ENCODE data around the gene UST.
"Not testable (repeated sequence)": the region's sequence is repeated elsewhere in the genome, so short reads cannot be mapped to it uniquely, and the experiment has no call there.

The UST gene

GRCh38 chr6:148956163-148956562, 209.3 kb downstream of the UST start:
- not testable (repeated sequence) for DNase-seq

DNA sequence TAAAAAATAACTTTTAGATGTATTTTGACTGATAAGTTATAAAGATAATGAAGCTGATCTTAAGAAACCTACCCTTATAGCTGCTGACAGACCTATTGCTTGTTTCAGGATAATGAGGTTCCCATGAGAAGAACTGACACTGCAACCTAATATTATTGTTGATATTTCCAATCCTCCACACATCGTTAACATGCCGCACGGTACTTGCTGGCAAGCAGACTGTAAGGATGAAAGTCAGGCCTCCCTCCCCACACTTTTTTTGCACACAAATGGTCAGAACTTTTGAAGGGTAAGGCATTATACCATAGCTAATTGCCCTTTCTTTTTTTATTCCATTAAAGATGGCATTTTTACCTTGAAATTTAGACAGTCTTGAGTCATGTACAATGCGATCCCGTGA, 210.9 kb downstream of the UST start:
- no peak for DNase-seq

DNA sequence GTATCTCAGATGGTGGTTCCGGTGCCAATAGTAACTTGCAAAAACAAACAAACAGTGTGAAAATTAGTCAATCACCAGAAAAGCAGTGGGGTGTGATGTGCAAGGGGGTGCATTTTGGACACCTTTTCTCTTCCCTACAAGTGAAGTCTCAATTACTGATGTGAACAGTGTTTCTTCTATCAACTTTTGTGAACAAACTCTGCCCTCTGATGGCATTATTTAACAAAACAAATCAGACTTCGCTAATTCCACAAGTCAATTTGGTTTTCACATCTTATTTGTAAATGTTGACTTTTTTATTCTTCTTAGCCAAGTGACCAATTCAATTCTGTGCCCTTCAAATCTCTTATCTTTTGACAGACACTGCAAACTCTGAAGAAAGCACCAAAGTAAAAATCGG, 212.2 kb downstream of the UST start:
- no peak for DNase-seq

DNA sequence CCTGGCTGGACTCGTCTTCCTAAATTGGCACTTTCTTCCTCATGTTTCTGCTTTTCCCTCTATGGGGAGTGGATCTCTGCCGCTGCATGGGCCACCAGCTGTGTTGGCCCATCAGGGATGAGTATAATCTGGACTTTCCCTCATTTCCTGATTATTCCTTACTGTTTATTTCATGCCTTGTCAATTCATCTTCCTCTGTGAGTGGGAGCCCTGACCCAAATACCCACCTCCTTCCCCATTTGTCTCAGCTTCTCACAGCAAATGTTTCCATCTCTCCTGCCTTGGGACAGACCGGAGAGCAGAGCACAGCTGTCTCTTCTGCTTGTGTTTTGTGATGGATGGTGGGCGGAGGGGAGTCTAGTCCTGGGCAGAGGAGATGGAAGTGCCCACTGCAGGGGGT, 212.7 kb downstream of the UST start:
- no peak for DNase-seq

- no peak for DNase-seq
Observed at GRCh38 chr6:148962854-148963515, 216.2 kb downstream of the UST start.

DNA sequence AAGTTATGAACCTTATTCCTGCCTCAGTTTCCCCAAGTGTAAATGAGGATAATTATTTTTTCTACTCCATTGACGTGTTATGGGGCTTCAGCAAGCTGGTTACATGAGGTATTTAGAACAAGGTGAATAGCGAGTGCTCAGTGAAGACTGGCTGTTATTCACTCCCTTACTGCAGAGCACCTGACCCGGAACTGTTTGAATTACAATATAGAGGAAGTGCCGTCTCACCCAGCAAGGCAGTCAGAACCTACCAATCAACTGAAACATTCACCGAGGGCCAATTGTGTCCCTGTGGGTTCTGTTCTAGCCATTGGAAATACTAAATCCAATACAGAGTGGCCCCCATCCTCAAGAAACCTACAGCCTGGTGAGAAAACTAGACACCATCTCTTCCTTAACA, 216.9 kb downstream of the UST start:
- no peak for DNase-seq

DNA sequence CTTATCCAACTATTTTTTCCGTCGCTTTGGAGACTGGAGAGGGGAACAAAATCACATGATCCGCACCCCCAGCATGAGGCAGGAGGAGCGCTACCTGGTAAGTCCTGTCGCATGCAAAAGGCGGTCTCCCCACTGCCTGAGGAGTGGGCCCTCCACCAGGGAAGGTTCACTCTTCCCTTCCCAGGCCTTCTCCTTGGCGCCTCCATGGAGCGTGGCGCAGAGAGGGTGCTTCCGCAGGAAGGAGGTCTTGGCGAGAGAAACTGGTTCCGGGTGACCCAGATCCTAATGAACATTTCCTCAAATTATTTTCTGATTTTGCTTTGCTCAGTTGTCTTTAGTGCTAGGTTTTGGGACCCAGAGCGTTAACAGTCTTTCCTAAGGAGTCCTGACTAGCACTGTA, 217.6 kb downstream of the UST start:
- DNase-seq: no peak

DNA sequence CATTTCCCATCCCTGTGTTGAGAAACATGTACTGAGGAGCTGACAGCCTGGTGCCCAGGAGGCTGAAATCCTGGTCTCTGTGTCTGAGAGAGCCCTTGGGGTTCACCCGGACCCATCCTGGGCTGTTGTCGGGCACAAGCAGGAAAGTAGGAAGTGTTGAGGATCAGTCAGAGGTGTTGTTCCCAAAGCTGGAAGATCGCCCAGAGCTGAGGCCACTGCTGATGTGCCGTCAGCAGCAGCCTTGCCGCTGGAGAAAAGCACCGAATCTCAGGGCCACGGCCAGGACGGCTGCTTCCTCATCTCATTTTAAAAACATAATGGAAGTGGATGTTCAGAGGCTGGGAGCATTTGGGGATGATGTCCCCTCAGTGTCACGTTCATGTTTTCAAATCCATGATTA, 218.5 kb downstream of the UST start:
- no peak for DNase-seq

GRCh38 chr6:148967011-148967520, 220.2 kb downstream of the UST start:
- no peak for DNase-seq

GRCh38 chr6:148967541-148967956, 220.7 kb downstream of the UST start:
- no peak for DNase-seq

DNA sequence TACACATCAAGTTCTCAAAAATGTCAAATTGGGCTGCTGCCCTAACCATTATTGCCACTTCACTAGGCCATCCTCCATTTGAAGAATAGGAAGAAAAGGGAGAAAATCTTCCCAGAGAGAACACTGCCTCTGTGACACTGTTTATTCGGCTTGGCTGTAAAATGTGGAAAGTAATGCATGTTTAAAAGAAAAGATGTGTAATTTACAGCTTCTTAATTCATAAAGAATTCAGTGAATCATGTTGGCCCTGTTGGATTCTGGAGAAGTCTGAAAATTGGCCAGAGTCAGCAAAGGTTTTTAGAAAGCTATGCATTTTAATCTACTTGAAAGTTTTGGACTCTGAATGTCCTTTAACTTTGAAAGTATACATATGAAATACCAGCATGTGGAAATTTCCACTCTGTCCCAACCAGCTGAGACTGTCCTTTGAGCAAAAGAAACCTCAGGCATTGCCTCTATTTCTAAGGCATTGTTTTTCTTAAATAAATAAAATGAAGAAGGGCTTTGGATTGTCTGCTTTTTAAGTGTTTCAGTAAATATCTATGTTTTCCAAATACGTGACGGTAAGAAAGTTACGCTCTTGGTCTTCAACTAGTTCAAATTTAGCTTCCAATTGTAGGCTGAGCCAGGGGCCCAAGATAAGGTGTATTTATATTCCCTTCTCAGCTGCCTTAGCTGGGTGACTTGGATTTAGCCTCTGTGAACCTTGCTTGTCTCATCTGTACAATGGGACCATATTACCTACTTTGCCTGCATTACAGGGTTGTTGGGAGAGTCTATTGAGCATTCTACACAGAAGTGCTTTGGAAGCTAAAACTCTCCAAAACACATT, 222.2 kb downstream of the UST start:
- no peak for DNase-seq

- DNase-seq: no peak
Observed at GRCh38 chr6:148969603-148970061, 222.8 kb downstream of the UST start.

- DNase-seq: no peak
Observed at GRCh38 chr6:148971031-148971927, 224.4 kb downstream of the UST start.

DNA sequence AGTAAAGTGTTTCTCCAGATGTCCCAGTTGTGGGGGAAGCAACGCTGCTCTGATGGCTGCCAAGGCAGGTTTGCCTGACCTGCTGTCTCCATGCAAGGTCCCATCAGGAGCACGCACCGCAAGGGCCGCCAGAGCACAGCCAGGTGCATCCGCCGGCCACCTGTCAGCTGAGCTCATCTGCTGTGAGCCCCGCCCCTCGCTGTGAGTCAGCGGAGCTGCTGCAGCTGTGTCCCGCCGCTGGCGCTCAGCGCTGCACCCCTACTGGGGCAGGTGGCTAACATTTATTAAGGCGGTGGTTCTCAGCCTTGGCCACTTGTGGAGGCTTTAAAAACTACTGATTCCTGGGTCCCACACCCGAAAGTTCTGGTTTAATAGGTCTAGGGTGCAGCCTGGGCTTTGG, 225.7 kb downstream of the UST start:
- peak; percentile 36 for DNase-seq

GRCh38 chr6:148973538-148974208, 226.8 kb downstream of the UST start:
- DNase-seq: no peak

GRCh38 chr6:148974351-148974750, 227.5 kb downstream of the UST start:
- no peak for DNase-seq

- DNase-seq: not testable (repeated sequence)
Observed at GRCh38 chr6:148978298-148978697, 231.5 kb downstream of the UST start.

DNA sequence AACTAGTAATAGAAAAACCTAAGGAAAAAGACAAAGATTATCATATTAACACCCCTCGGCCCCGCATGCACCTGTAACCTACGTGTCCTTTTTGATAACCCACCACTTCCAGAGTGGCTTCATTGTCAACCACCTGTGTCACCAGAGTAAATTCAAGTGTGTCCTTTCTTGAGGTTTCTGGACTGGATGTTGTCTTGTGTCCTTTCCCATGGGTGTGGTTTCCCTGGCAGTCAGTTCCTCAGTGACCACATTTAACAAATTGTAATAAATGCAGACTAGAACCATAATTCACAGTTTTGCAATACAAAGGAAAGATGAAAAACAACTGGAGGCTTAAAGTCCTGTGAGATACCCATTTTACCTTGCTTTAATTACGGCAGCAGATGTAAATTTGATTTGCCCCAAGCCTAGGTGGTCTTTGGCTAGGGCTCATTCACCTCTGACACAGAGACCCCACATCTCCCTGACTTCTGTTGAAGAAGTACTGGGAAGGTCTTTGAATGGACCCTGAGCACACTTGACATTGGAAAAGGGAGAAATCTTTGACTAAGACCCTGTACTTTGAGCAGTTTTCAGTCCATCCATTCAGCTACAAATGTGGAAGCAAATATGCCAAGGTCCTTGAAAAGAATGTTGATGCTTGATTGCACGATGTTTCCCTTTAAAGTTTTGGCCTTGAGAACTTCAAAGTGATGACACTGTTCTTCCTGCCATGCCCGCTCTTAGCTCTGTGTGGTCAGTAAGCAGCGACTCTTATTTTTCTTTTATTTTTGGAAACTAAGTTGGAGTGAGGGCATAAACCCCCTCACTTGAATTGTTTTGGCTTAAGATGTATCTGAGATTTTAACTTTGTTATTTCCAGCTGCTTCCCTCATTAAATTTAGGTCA, 232.4 kb downstream of the UST start:
- DNase-seq: no peak

- DNase-seq: no peak
Observed at GRCh38 chr6:148980234-148980633, 233.4 kb downstream of the UST start.

- DNase-seq: no peak
Observed at GRCh38 chr6:148981515-148981914, 234.7 kb downstream of the UST start.

- DNase-seq: no peak
Observed at GRCh38 chr6:148983101-148983761, 236.4 kb downstream of the UST start.
